GM11168 (cell line): ENCODE measurements around the gene GLI2.

Experiments used
- in situ Hi-C: fragments of 300-500 bp; cut with MboI; formaldehyde crosslinking; loops from one replicate; pipeline ENCODE4 v1.12.0; 2022; ENCODE audit warnings: low sequenced_read_pairs; ENCODE audit not compliant: unreplicated experiment

Gene GLI2

GRCh38 chr2:120783371-120783791 lies 47.7 kb downstream of the GLI2 start:
- in situ Hi-C loops = no loop called here

- in situ Hi-C loops = no loop called here
Observed at GRCh38 chr2:120783969-120784372, 48.3 kb downstream of the GLI2 start.
